Testis (tissue), 3 donors: ENCODE data around the gene AZU1. TPM values are rescaled to one million over a fixed set of nuclear protein-coding genes. Genes with fewer than 3 reads are reported as not detected.

ENCODE experiments used
- DNase-seq: peaks from one replicate; pipeline ENCODE4 v3.0.0-alpha.2; 2019
- H3K27ac ChIP-seq, 2 donors: fragments of 200-600 bp; sonication (generic); one replicate each; pipeline ENCODE4 v1.5.1; 2019
- H3K27me3 ChIP-seq: fragments of 200-600 bp; sonication (generic); one replicate; pipeline ENCODE4 v1.5.1; 2019
- H3K36me3 ChIP-seq: fragments of 200-600 bp; sonication (generic); one replicate; pipeline ENCODE4 v1.5.1; 2017; ENCODE audit warnings: low read depth; ENCODE audit errors: missing control alignments
- H3K4me1 ChIP-seq: fragments of 200-600 bp; sonication (generic); one replicate; pipeline ENCODE4 v1.5.1; 2019
- H3K4me3 ChIP-seq, 2 donors: fragments of 200-600 bp; sonication (generic); one replicate each; pipeline ENCODE4 v1.5.1; 2017 to 2019
- H3K9me3 ChIP-seq: fragments of 200-600 bp; sonication (generic); one replicate; pipeline ENCODE4 v1.5.1; 2017
- POLR2A ChIP-seq: fragments of 450-650 bp; IDR thresholded peaks from one replicate; pipeline ENCODE4 v1.6.1; 2017; ENCODE audit warnings: antibody characterized with exemption, mild to moderate bottlenecking, moderate library complexity
- WGBS, 2 donors: methylation state at CpG; one replicate each; pipeline ENCODE4 v1.1.5; 2018; 5-methylcytosine and 5-hydroxymethylcytosine counted together
- intact Hi-C: fragments of 100-400 bp; cut with DNase I; formaldehyde crosslinking; loops from one replicate; pipeline ENCODE4 v1.15.1; 2023; ENCODE audit warnings: low total_unique reads
- polyA plus RNA-seq: library from polyadenylated mRNA; stranded (reverse); fragments of 350-450 nt; fragmentation: Illumina TruSeq; extraction: RNeasy Lipid Tissue Mini Kit (QIAGEN cat#74804); gene quantifications from one replicate; pipeline ENCODE4 v1.2.3, GENCODE V29; 2014; ENCODE audit warnings: low read depth, low replicate concordance; ENCODE audit not compliant: insufficient read depth
- total RNA-seq, 2 donors: library from RNA; depleted of rRNA; stranded (reverse); fragments of >200 nt; gene quantifications; one replicate each; pipeline ENCODE4 v1.2.3, GENCODE V29; 2016
- TF ChIP-seq, protein P1 (sequence below), 3 experiments: fragments of 450-650 bp in 2 of 3; fragments of 200-600 bp in 1 of 3; sonication (generic) in 1 of 3; IDR thresholded peaks; one replicate each; pipeline ENCODE4 v1.5.1; 2016 to 2019; ENCODE audit warnings: antibody characterized with exemption in 3 of 3, mild to moderate bottlenecking in 2 of 3, moderate library complexity in 1 of 3

AZU1 gene
- total and polyA plus RNA-seq, 3 donors from 2014 or later, result 1.4 to 5.8 (median 5.4) TPM

DNA sequence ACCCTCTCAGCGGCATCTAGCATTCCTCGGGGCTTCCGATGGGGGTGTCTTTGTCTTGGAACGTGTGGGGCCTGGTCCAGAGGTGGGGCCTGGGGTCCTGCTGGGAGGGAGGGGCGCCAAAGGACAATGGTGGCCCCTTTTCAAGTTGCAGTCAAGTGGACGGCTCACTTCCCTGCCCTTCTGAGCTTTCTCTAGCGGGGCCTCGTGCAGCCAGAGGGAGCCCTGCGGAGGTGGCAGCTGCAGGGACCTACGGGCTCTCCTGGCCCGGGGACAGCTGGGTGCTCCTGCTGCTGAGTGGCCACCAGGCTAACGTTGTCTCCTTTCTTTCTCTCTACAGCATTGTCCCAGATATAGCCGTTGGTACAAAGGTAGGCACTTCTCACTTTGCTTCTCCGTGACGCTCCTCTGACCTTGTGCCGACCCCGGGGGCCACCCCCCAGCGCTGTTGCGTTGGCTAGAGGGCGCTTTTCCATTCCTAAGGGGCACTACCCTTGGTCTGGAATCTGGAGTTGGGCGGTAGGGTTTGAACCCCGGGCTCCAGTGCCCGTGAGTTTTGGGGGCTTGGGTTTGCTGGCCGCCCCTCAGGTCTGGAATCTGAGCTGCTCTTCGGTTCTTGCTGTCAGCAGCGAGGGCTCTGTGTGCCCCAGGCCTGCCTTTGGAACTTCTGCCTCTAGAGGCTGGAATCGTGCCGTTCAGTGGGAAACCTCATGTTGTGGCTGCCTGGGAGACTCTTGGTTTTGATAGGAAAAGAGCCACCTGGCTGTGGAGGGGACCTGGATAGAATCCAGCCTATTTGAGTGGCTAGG is 28.4 kb upstream of the AZU1 start:
- H3K4me3 ChIP-seq, result peak overlapping the region; percentile 96 to 100
- intact Hi-C loops, result no loop called here
- H3K27ac ChIP-seq, result peak overlapping the region; percentile 72 to 99
- no peak for DNase-seq
- H3K36me3 ChIP-seq, result no peaks in the 10 kb centered on the region
- WGBS, 2 donors, result 7 to 12% methylated on average over 20 to 28 of the region's 28 CpGs
- H3K9me3 ChIP-seq, result no peaks in the 10 kb centered on the region
- TF ChIP-seq, protein P1, sequence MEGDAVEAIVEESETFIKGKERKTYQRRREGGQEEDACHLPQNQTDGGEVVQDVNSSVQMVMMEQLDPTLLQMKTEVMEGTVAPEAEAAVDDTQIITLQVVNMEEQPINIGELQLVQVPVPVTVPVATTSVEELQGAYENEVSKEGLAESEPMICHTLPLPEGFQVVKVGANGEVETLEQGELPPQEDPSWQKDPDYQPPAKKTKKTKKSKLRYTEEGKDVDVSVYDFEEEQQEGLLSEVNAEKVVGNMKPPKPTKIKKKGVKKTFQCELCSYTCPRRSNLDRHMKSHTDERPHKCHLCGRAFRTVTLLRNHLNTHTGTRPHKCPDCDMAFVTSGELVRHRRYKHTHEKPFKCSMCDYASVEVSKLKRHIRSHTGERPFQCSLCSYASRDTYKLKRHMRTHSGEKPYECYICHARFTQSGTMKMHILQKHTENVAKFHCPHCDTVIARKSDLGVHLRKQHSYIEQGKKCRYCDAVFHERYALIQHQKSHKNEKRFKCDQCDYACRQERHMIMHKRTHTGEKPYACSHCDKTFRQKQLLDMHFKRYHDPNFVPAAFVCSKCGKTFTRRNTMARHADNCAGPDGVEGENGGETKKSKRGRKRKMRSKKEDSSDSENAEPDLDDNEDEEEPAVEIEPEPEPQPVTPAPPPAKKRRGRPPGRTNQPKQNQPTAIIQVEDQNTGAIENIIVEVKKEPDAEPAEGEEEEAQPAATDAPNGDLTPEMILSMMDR (IDR thresholded peaks at IDR 0.05), result no peak
- no peak for TF ChIP-seq POLR2A
- H3K4me1 ChIP-seq, result peaks cover 62% of the 10 kb centered on the region
- H3K27me3 ChIP-seq, result no peaks in the 10 kb centered on the region

DNA sequence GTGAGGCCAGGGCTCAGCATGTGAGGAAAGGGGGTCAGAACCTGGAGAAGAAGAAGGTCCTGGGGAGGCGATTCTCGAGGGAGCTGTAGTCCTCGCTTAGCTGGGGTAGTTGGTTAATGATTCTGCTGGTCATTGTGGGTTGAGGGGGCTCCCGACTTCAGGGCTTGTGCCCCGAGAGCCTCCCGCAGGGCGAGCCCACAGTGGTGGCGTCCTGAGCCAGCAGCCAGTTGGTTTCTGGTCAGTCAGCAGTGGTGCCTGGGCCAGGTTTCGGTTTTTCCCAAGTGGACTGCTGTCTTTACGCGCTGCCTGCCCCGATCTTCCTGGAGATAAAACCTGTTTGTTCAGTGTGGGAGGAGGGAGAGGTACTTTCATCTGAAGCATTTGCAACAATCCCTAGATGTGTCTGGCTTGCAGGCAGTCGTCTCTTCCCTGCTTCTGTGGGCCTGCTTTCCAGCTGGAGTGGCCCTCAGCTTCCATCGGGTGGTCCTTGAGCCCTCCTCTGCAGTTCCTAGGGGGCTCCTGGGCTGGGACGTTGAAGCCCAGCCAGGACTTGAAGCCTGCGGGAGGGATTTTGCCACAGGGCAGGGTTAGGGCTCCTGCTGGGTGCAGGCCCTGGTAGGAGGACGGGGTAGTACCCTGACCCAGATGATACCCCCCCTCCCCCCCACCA is 27.1 kb upstream of the AZU1 start:
- H3K4me1 ChIP-seq, result peaks cover 62% of the 10 kb centered on the region
- H3K27ac ChIP-seq, result peak overlapping the region; percentile 6 to 45
- H3K27me3 ChIP-seq, result no peaks in the 10 kb centered on the region
- no peak for TF ChIP-seq POLR2A
- TF ChIP-seq, protein P1 (IDR thresholded peaks at IDR 0.05), result no peak
- H3K9me3 ChIP-seq, result no peaks in the 10 kb centered on the region
- no peak overlapping the region for H3K4me3 ChIP-seq
- intact Hi-C loops, result no loop called here
- 42 to 52% methylated on average over 16 to 17 of the region's 17 CpGs for WGBS, 2 donors
- no peaks in the 10 kb centered on the region for H3K36me3 ChIP-seq
- DNase-seq, result peak; percentile 68

DNA sequence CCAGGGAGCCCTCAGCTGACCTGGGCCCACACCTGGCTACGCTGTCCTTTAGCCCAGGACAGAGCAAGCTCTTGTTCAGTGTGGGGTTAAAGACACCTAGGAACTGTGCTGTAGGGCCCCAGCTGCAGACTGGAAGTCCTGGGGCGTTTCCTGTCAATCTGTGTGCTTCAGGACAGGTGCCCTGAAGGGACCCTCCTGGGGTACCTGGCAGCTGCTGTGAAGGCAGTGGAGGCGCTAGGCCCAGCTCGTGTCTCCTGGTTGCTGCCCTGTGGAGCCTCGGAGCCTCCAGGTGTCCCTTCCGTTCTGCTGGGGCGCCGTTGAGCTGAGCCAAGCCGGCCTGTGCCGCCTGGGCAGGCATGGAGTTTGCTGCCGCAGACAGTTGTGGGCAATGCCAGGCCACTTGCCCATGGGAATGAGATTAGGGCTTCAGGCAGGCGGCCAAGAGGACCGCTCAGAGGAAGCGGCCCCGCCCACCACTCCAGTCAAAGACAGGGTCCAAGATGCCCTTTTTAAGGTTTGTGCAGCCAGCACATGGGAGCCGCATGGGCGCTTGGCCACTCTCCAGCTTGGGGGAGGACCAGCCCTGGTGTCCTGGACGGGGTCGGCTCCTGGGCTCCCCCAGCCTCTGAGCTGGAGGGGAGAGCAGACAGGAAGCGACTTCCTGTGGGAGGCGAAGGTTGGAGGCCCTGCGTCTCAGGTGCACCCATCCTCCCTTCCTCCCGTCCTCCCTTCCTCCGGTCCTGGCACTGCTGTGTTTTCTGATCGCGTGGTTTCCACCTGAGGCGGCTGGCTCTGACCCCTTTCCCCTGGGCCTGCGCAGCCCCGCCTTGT is 26.4 kb upstream of the AZU1 start:
- peaks cover 56% of the 10 kb centered on the region for H3K4me1 ChIP-seq
- WGBS, 2 donors, result 36 to 47% methylated on average over 16 to 29 of the region's 29 CpGs
- TF ChIP-seq, protein P1 (IDR thresholded peaks at IDR 0.05), result no peak
- no peak for TF ChIP-seq POLR2A
- intact Hi-C loops, result no loop called here
- H3K4me3 ChIP-seq, result no peak overlapping the region
- peak; percentile 92 for DNase-seq
- H3K27ac ChIP-seq, result peak overlapping the region in 1 of 2 donors; percentile 45
- H3K27me3 ChIP-seq, result no peaks in the 10 kb centered on the region
- H3K9me3 ChIP-seq, result no peaks in the 10 kb centered on the region
- H3K36me3 ChIP-seq, result no peaks in the 10 kb centered on the region

DNA sequence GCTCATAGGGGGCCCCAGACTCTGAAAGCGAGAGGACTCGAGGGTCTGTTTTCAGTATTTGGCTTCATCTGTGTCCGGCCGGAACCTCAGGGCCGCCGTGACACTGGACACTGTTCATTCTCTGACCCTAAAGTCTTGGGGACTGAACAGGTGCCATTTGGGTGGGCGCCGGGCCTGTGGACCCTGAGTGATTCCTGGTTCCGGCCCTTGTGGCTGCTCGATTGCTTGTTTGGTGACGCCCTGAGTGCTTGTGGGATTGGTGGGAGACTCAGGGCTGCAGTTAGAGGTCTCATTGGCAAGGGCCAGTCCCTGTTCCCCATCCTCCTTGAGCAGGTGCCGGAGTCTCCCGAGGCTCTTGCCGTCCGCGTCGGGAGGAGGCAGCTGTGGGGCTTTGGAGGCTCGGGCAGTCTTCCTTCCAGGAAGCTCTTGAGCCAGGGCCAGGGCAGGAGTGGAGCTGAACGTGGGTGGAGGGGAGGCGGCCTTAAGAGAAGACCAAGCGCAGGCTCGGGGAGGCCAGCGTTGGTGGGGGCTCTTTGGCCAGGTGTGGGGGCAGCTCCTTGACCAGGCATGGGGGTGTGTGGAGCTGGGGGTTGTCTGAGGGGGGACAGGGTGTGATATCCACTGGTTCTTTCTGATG is 25.7 kb upstream of the AZU1 start:
- Histone ChIP-seq H3K36me3 (no peaks in the 10 kb centered on the region), H3K27ac (no peak overlapping the region), H3K4me3 (no peak overlapping the region), H3K27me3 (no peaks in the 10 kb centered on the region), H3K4me1 (peaks cover 59% of the 10 kb centered on the region), H3K9me3 (no peaks in the 10 kb centered on the region)
- 28 to 42% methylated on average over 11 to 23 of the region's 23 CpGs for WGBS, 2 donors
- intact Hi-C loops, result no loop called here
- DNase-seq, result peak; percentile 72
- TF ChIP-seq, protein P1 (IDR thresholded peaks at IDR 0.05), result no peak
